ENCODE data around the gene PXDC1.

- no peak for TF ChIP-seq YY1 (IDR thresholded peaks at IDR 0.05; ENCODE audit: insufficient read depth, insufficient read length)
- TF ChIP-seq ZNF274 (IDR thresholded peaks at IDR 0.05; ENCODE audit: low read depth, low read length): no peak
- TF ChIP-seq SUZ12 (IDR thresholded peaks at IDR 0.05; ENCODE audit: extremely low read depth, insufficient read depth, insufficient read length): no peak
These were observed 24.3 kb upstream of the PXDC1 start for GRCh38 chr6:3775847-3776246.

Measured in NT2/D1 (cell line).